ENCODE data around the gene BCORL1. TPM values are rescaled to one million over a fixed set of nuclear protein-coding genes. Genes with fewer than 3 reads are reported as not detected.

Gene BCORL1
- polyA plus RNA-seq, 4 donors, result 14.4 to 24.8 (median 18.4) TPM

DNA sequence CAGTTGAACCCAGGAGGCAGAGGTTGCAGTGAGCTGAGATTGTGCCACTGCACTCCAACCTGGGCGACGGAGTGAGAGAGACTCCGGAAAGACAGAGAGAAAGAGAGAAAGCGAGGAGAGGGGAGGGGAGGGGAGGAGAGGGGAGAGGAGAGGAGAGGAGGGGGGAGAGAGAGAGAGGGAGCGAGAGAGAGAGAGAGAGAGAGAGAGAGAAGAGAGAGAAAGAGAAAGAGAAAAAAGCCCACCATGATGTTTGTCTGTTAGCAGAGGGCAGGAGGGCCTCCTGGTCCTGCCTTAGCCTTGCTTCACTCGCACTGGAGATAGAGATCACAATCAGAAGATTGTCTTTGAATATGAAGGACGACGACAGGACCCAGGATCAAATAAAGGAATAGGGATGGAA, 18.7 kb upstream of the BCORL1 start:
- no peak for DNase-seq (ENCODE audit: low read depth in 4 of 4, low spot score in 2 of 4)

DNA sequence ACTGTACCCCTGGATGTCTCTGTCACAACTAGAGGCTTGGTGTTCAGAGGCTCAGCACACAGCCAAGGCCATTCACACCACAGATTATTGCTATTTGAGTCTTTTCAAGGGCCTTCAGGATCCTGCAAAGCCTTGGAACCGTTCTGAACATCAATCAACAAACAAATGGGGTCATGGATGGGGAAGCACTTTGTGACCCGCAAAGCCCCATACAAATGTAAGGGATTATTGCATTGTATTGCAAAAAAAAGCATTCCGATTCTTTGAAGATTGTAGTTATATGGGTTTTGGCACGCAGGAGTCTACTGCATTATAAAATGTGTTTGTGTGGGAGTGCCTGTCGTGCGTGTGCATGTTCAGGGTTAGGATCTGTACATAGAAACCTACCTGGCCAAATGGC, 17.3 kb upstream of the BCORL1 start:
- DNase-seq (ENCODE audit: low read depth in 4 of 4, low spot score in 2 of 4), result no peak

- no peak for DNase-seq (ENCODE audit: low read depth in 4 of 4, low spot score in 2 of 4)
These were observed 13.5 kb upstream of the BCORL1 start for GRCh38 chrX:129968968-129969367.

- no peak for DNase-seq (ENCODE audit: low read depth in 4 of 4, low spot score in 2 of 4)
These were observed 6.0 kb upstream of the BCORL1 start for GRCh38 chrX:129976441-129976840.

DNA sequence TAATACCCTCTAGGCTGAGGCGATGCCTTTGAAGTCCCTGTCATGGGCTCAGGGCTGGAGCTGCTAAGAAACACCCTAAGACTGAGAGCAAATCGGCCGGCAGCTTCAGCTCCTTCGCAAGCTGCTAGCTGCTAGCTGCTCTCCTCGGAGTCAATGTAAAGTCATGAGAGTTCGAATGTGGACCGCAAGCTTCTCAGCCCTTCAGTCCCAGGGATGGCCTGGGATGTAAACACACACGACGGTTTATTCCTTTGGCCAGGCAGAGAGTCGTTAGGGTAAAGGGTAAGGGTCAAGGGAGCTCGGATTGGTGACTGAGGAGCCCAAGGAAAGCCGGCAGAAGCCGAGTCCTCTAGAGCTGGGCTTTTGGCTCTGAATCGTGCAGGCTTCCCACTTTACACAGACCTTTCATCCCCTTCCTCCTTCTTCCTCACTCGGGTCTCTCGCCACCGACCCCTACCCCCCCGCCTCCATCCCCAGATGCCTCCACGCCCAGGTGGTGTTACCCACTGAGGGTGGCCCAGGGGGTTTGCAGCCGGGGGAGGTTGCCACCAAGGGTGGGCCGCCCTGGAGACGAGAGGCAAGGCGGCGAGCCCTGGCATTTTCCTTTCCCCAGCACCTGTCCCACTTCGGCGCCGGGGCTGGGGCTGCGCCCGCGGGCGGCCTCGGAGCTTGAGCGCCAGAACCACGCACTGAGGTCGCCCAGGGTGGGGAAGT, 3.1 kb upstream of the BCORL1 start:
- DNase-seq (ENCODE audit: low read depth in 4 of 4, low spot score in 2 of 4), result no peak

GRCh38 chrX:129980001-129980401, 2.4 kb upstream of the BCORL1 start:
- no peak for DNase-seq (ENCODE audit: low read depth in 4 of 4, low spot score in 2 of 4)

DNA sequence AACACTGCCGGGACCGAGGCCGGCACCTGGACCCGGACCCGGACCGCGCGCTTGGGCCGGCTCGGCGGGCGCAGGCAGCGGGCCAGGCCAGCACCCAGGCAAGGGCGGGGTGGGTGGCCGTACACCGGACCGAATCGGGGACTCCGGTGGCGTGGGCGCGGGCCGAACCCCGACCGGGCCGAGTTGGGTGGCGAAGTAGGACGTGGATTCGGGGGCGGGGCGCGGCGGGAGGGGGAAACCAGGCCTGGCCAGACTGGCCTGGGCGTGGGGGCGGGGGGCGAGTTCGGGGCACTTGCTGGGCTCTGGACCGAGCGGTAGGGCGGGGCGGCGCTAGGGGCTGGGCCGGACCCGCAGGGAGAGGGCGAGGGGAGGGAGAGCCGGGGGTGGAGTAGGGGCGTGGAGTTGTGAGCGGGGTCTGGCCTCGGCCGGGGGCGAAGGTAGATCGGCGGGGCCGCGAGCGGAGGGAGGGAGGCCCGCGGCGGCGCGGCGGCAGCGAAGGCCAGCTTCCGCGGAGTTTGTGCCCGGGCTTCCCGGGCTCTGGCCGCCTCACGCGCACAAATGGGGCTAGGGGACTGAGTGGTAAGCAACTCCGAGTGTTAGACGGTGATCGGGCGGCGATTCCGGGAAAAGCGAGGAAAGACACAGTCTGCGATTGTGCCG, 1.8 kb upstream of the BCORL1 start:
- DNase-seq (ENCODE audit: low read depth in 4 of 4, low spot score in 2 of 4), result no peak

GRCh38 chrX:129981200-129981553, 1.3 kb upstream of the BCORL1 start:
- DNase-seq (ENCODE audit: low read depth in 4 of 4, low spot score in 2 of 4), result no peak

- no peak for DNase-seq (ENCODE audit: low read depth in 4 of 4, low spot score in 2 of 4)
These were observed 609 bp upstream of the BCORL1 start for GRCh38 chrX:129981752-129982299.

DNA sequence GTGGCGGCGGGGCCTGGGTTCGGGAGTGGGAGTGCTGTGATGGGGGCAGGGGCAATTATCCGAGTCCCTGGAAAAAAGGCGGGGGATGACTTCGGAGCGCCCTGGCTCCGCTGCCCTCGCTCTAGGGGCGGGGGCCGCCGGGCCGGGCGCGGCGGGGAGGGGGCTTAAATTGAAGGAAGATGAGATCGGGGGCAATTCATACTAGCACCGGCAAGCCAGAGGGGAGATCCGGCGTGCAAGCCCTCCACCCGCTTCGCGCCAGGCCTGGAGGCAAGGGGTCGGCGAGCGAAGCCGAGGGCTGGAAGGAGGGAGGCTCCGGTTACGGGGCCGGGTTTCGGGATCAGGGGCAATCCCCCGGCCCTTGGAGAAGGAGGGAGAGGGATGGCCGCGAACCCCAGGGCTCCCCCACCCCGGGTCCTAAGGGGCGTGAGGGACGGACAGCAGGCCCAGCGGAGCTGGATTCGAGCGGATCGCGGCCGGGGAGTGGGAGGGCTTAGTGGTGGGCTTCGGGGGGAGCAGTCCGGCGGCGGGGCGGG, 1.2 kb downstream of the BCORL1 start:
- DNase-seq (ENCODE audit: low read depth in 4 of 4, low spot score in 2 of 4), result no peak

- DNase-seq (ENCODE audit: low read depth in 4 of 4, low spot score in 2 of 4), result no peak
These were observed 1.9 kb downstream of the BCORL1 start for GRCh38 chrX:129984111-129984958.

DNA sequence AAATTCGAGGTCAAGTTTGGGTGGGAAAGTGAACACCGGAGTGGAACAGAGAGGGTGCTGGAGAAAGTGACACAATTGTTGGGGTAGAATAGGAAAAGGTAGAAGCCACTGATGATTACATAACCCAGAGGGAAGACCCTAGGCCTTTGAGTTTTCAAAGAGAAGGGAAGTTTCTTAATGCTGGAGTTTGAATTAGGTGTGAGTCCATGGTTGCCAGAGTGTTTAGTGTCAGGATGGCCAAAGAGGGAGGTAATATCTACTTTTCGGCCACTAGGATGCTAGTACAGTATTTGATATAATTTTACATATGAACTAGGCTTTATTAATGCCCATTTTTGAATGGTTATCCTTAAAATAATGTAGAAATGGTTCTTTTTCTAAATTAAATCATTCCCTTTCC, 5.4 kb downstream of the BCORL1 start:
- no peak for DNase-seq (ENCODE audit: low read depth in 4 of 4, low spot score in 2 of 4)

DNA sequence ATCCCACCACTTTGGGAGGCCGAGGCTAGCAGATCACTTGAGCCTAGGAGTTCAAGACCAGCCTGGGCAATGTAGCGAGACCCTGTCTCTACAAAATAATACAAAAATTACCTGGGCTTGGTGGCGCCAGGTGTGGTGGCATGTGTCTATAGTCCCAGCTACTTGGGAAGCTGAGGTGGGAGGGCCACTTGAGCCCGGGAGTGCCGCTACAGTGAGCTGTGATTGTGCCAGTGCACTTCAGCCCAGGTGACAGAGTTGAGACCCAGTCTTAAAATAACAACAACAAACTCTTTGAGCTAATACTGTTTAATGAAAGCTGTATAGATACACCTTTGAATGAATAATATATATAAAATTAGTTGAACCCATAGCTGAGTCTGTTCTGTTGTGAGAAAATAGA, 9.7 kb downstream of the BCORL1 start:
- no peak for DNase-seq (ENCODE audit: low read depth in 4 of 4, low spot score in 2 of 4)

DNA sequence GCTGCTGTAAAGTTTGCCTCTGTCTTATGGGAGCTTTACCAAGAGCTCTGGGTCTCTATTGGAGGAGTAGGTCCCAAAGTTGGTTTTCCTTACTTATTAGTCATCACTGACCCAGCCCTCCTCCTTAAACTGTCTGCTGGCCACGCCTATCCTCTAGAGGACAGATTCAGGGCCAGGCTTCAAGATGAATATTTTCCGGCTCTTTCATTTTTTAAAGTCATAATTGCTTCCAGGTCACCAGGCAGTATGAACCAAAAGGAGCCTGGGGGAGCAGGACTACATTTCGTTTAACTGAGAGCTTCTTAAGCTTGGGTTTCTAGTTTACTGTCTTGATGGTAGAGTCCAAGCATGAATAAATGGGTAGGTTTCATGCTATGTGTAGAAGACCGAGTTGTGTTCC, 13.7 kb downstream of the BCORL1 start:
- no peak for DNase-seq (ENCODE audit: low read depth in 4 of 4, low spot score in 2 of 4)

DNA sequence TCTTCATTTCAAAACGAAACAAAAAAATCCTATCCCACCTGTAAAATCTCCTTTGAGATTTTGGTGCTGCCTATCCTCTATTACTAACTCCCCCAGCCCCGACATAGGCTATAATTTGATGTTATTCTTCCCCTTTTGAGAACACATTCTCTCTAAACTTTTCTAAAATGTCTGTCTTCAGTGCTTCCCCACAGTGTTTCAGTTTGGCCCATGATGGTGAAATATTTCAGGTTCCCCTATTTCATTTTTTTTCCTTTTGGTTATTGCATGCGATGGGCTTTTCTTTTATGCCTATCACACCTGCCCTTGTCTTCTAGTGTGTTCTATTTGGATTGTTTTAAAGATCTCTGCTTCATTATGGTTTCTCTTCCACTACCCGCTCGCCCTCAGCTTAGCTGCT, 14.7 kb downstream of the BCORL1 start:
- no peak for DNase-seq (ENCODE audit: low read depth in 4 of 4, low spot score in 2 of 4)

- no peak for DNase-seq (ENCODE audit: low read depth in 4 of 4, low spot score in 2 of 4)
These were observed 15.6 kb downstream of the BCORL1 start for GRCh38 chrX:129998021-129998420.

DNA sequence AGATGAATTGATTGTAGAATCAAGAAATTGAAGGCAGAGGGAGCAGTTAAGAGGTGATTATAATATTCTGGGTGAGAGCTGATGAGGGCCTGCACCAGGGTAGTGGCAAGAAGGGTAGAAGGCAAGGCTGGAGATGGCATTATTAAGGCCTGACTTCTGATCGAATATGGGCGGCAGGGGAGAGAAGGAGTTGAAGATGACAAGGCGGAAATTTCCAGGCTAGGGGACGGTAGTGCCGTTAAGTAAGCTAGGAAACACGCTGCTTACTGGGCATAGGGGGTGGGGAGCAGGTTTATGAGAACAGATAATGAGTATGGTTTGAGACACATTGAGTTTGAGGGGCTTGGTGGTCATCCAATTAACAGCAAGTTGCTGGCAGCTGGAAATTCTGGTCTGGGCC, 19.5 kb downstream of the BCORL1 start:
- DNase-seq (ENCODE audit: low read depth in 4 of 4, low spot score in 2 of 4), result no peak

DNA sequence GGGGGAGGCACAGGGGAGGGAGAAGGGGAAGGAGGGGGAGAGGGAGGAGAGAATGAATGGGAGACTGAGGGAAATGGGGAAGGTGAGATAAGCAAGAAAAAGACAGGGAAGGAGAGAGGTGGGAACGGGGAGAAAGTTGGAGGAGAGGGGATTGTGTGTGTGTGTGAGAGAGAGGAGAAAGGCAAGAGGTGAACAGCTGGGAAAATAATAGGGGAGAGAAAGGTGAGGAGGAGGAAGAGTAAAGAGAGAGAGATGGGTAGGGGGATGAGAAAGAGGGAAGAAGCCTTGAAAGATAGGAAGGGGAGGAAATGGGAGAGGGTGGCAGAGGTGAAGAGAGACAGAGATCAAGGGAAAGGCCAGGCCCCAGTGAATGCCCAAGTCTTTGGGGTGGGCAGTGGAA, 20.1 kb downstream of the BCORL1 start:
- no peak for DNase-seq (ENCODE audit: low read depth in 4 of 4, low spot score in 2 of 4)

GRCh38 chrX:130005089-130005807, 22.8 kb downstream of the BCORL1 start:
- no peak for DNase-seq (ENCODE audit: low read depth in 4 of 4, low spot score in 2 of 4)

GRCh38 chrX:130009658-130010223, 27.3 kb downstream of the BCORL1 start:
- DNase-seq (ENCODE audit: low read depth in 4 of 4, low spot score in 2 of 4), result no peak

Data from left renal cortex interstitium (tissue), 4 donors.